K562 (cell line): Measurements from ENCODE around the gene MS4A6E. TPM values are rescaled to one million over a fixed set of nuclear protein-coding genes. Genes with fewer than 3 reads are reported as not detected.
"Not testable (repeated sequence)": the region's sequence is repeated elsewhere in the genome, so short reads cannot be mapped to it uniquely, and the experiment has no call there.

Experiments used
- ATAC-seq: fragments of 200-7000 bp; cut with Tn5 transposase; 3 replicates; pipeline ENCODE4 v1.9.1; 2020; ENCODE audit warnings: moderate library complexity
- BruUV-seq: library from RNA; stranded (reverse); fragments of 400-500 nt; replicated peaks from 2 replicates; lab custom pipeline; 2021; lab: Mats Ljungman, UMichigan
- CTCF ChIA-PET: fragments of 300-600 bp; formaldehyde crosslinking; extraction: SDS; loops from one replicate; lab custom pipeline; 2021; ENCODE audit warnings: low intra/inter-chr PET ratio; lab: Yijun Ruan, JAX
- POLR2A ChIA-PET: fragments of 300-600, 350-650 bp; sonication (Branson Sonifier 250); formaldehyde crosslinking; extraction: SDS; loops from one replicate; lab custom pipeline; 2021; ENCODE audit warnings: antibody characterized with exemption, inconsistent platforms; lab: Yijun Ruan, JAX
- DNase-seq, 4 experiments: peaks; one replicate each; pipeline versions ENCODE4 v3.0.0 to v3.0.0-alpha.2; 2011 to 2018; ENCODE audit warnings: low spot score in 3 of 4, mixed read lengths in 3 of 4; ENCODE audit errors: extremely low read depth in 1 of 4
- FAIRE-seq: peaks from 2 replicates; lab custom pipeline; 2011; peaks lifted over from hg19 to GRCh38; lab: Jason Lieb, UNC
- H2AFZ ChIP-seq: 2 replicates; pipeline ENCODE4 v1.6.0; 2011; ENCODE audit warnings: low read depth, low read length, control low read depth, inconsistent platforms
- H3K27ac ChIP-seq: fragments of 200-600 bp; 3 replicates; pipeline ENCODE4 v1.8.0; 2011; ENCODE audit warnings: low read depth, mild to moderate bottlenecking, control low read depth, inconsistent platforms, low read length, moderate library complexity, mixed read lengths; ENCODE audit errors: extremely low read depth
- H3K27me3 ChIP-seq, 2 experiments: fragments of 300-600 bp in 1 of 2; 2 replicates in 1 of 2; 3 replicates in 1 of 2; pipeline versions ENCODE4 v1.6.0 to v1.8.0; 2011; ENCODE audit warnings: inconsistent platforms in 2 of 2, low read length in 2 of 2, mild to moderate bottlenecking in 1 of 2, mixed read lengths in 1 of 2, moderate library complexity in 1 of 2; ENCODE audit not compliant: control insufficient read depth in 2 of 2, insufficient read depth in 2 of 2
- H3K36me3 ChIP-seq: fragments of 300-600 bp; 3 replicates; pipeline ENCODE4 v1.8.0; 2011; ENCODE audit warnings: mild to moderate bottlenecking, low read length, inconsistent platforms; ENCODE audit not compliant: control insufficient read depth, insufficient read depth
- H3K4me1 ChIP-seq, 2 experiments: fragments of 200-600 bp in 1 of 2; replicated peaks in 1 of 2; 2 replicates in 1 of 2; 3 replicates in 1 of 2; pipeline versions ENCODE4 v1.5.1 to v1.8.0; 2011; ENCODE audit warnings: inconsistent platforms in 2 of 2, low read length in 2 of 2, mild to moderate bottlenecking in 1 of 2, mixed read lengths in 1 of 2, moderate library complexity in 1 of 2; ENCODE audit not compliant: control insufficient read depth in 2 of 2, insufficient read depth in 2 of 2
- H3K4me2 ChIP-seq: 2 replicates; pipeline ENCODE4 v1.6.1; 2011; ENCODE audit warnings: low read length, control low read depth, inconsistent platforms, mixed read lengths; ENCODE audit not compliant: insufficient read depth
- H3K4me3 ChIP-seq: fragments of 200-600 bp; sonication (generic), shearing (Covaris generic); 2 replicates; pipeline ENCODE4 v1.5.1; 2016; ENCODE audit warnings: control low read depth, inconsistent platforms
- H3K79me2 ChIP-seq: fragments of 200-600 bp; 3 replicates; pipeline ENCODE4 v1.8.0; 2011; ENCODE audit warnings: low read length, inconsistent platforms; ENCODE audit not compliant: control insufficient read depth, insufficient read depth
- H3K9ac ChIP-seq, 2 experiments: 2 replicates each; pipeline versions ENCODE4 v1.6.0 to v1.6.1; 2011; ENCODE audit warnings: low read depth in 2 of 2, low read length in 2 of 2, control low read depth in 1 of 2, inconsistent platforms in 1 of 2, mild to moderate bottlenecking in 1 of 2, mixed read lengths in 1 of 2; ENCODE audit not compliant: insufficient read depth in 1 of 2
- H3K9me1 ChIP-seq: one replicate; pipeline ENCODE4 v1.6.0; 2011; ENCODE audit warnings: inconsistent platforms, mild to moderate bottlenecking, low read length, moderate library complexity; ENCODE audit not compliant: control insufficient read depth, insufficient read depth
- H3K9me3 ChIP-seq: replicated peaks from 2 replicates; pipeline ENCODE4 v1.5.1; 2011; ENCODE audit warnings: low read depth, low read length, inconsistent platforms; ENCODE audit not compliant: control insufficient read depth, insufficient read depth
- H4K20me1 ChIP-seq: replicated peaks from 2 replicates; pipeline ENCODE4 v1.6.1; 2011; ENCODE audit warnings: low read length, inconsistent platforms, mixed read lengths; ENCODE audit not compliant: control insufficient read depth, insufficient read depth
- BCL6 ChIP-seq: fragments of 250-450 bp; sonication (Bioruptor Pico); IDR thresholded peaks from 2 replicates; pipeline ENCODE4 v1.4.0; 2020
- ETV6 ChIP-seq, 3 experiments: fragments of 150-350 bp in 1 of 3; sonication (generic) in 1 of 3; formaldehyde crosslinking in 1 of 3; IDR thresholded peaks; 2 replicates each; pipeline versions ENCODE4 v1.6.1 to v1.8.0; 2014 to 2022; ENCODE audit warnings: borderline replicate concordance in 2 of 3, low read depth in 2 of 3, antibody characterized with exemption in 1 of 3, low read length in 1 of 3, mild to moderate bottlenecking in 1 of 3, missing genetic modification reagents in 1 of 3
- HDAC8 ChIP-seq: fragments of 450-650 bp; IDR thresholded peaks from 2 replicates; pipeline ENCODE4 v1.6.1; 2016; ENCODE audit warnings: mild to moderate bottlenecking, missing genetic modification characterization, moderate library complexity, missing compliant biosample characterization
- KAT8 ChIP-seq: fragments of 450-650 bp; IDR thresholded peaks from 2 replicates; pipeline ENCODE4 v1.6.1; 2016; ENCODE audit warnings: low read depth, mild to moderate bottlenecking
- NRF1 ChIP-seq, 2 experiments: fragments of 450-650 bp; IDR thresholded peaks in 1 of 2; conservative IDR thresholded peaks in 1 of 2; 2 replicates each; pipeline ENCODE4 v1.6.1; 2014; ENCODE audit warnings: mild to moderate bottlenecking in 2 of 2
- ZKSCAN3 ChIP-seq: fragments of 250-450 bp; sonication (Bioruptor Pico); IDR thresholded peaks from 2 replicates; pipeline ENCODE4 v1.4.0; 2020
- WGBS: fragments of 100-300 bp; shearing (Covaris generic); methylation state at CpG from one replicate; pipeline ENCODE4 v1.1.6; 2016; ENCODE audit warnings: low coverage, mixed read lengths; ENCODE audit not compliant: insufficient coverage; ENCODE audit errors: missing lambda C conversion rate; 5-methylcytosine and 5-hydroxymethylcytosine counted together
- in situ Hi-C: fragments of 300-500 bp; cut with MboI; formaldehyde crosslinking; loops from 4 replicates; pipeline ENCODE4 v1.15.0; 2018; ENCODE audit warnings: inconsistent platforms, mixed read lengths
- intact Hi-C: fragments of 100-400 bp; cut with micrococcal nuclease; formaldehyde crosslinking; loops from 2 replicates; pipeline ENCODE4 v1.14.2; 2022
- polyA plus RNA-seq, 8 experiments: library from polyadenylated mRNA; depleted of rRNA in 4 of 8; stranded (reverse) in 5 of 8; unstranded in 3 of 8; fragments of >200 nt; fragmentation: Nextera tagmentation in 2 of 8; fragmentation: Illumina TruSeq in 1 of 8; extraction: Ambion mirVana in 2 of 8; extraction: Trizol in 1 of 8; gene quantifications; 2 replicates each; pipeline versions ENCODE4 v1.2.1 to v1.2.3, GENCODE V29; 2011 to 2014; ENCODE audit warnings: inconsistent platforms in 1 of 8, missing spikeins in 1 of 8
- total RNA-seq, 7 experiments: library from RNA; depleted of rRNA in 6 of 7; stranded (reverse); fragments of >200 nt in 6 of 7; fragmentation: Illumina TruSeq in 2 of 7; extraction: Trizol in 2 of 7; gene quantifications; 2 replicates each; pipeline versions ENCODE4 v1.2.1 to v1.2.3, GENCODE V29; 2011 to 2021; ENCODE audit warnings: low replicate concordance in 1 of 7
- TF ChIP-seq, protein P1 (sequence below): fragments of 200-800 bp; sonication (Bioruptor generic); IDR thresholded peaks from 2 replicates; pipeline ENCODE4 v1.6.1; 2017; ENCODE audit warnings: missing genetic modification characterization, missing compliant biosample characterization
- TF ChIP-seq, protein P2 (sequence below), 2 experiments: IDR thresholded peaks; 2 replicates each; pipeline ENCODE4 v1.6.1; 2012; ENCODE audit warnings: improper control_type of control experiment in 2 of 2, low read depth in 2 of 2, low read length in 2 of 2, borderline replicate concordance in 1 of 2

Gene MS4A6E
- total and polyA plus RNA-seq, 9 of the 15 experiments (the other 6 are each of a cell fraction or from before 2014, with no cell fraction given) = 0.13 to 0.15 TPM; not detected in 7

DNA sequence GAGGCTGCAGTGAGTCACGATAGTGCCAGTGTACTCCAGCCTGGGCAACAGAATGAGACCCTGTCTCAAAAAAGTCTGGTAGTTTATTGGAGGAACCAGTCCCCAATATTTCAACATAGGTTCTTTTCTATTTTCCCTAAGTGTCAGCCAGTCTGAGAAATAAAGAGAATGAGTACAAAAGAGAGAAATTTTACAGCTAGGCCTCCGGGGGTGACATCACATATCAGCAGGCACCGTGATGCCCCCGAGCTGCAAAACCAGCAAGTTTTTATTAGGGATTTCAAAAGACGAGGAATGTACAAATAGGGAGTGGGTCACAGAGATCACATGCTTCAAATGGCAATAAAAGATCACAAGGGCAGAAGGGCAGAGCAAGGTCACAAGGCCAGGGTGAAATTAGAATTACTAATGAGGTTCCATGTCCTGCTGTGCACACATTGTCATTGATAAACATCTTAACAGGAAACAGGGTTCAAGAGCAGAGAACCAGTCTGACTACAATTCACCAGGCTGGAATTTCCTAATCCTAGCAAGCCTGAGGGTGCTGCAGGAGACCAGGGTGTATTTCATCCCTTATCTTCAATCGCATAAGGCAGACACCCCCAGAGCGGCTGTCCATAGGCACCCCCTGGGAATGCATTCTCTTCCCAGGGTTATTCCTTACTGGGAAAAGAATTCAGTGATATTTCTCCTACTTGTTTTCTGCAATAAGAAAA, 41.5 kb upstream of the MS4A6E start:
- H2AFZ ChIP-seq, CTCF ChIA-PET, H3K4me1 ChIP-seq, H3K79me2 ChIP-seq, H3K27me3 ChIP-seq, H4K20me1 ChIP-seq, POLR2A ChIA-PET, intact Hi-C loops, H3K36me3 ChIP-seq, H3K4me3 ChIP-seq, in situ Hi-C loops, H3K9ac ChIP-seq, DNase-seq, H3K4me2 ChIP-seq, H3K27ac ChIP-seq, H3K9me1 ChIP-seq, ATAC-seq, H3K9me3 ChIP-seq, FAIRE-seq, BruUV-seq: not testable (repeated sequence)
- 12% methylated on average over 7 of the region's 7 CpGs for WGBS

DNA sequence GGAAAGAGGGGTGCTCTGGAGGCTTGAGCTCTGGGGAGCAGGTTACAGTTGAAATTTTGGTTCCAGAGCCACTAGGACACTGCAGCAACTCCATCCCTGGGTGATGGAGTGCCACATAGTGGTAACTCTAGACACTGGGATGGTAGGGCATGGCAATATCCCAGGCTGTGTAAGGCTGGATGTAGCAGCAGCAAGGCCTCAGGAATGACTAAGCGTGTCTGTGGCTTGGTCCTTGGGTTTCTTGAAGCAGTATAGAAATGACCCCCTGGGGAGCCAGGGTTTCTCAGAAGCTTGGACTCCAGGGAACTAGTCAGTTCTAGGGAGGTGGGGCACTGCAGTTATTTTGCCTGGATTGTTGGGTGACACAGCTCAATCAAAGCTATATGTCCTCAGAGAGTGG, 38.5 kb upstream of the MS4A6E start:
- H3K4me1 ChIP-seq = no peaks in the 10 kb centered on the region
- no peak overlapping the region for H2AFZ ChIP-seq
- FAIRE-seq (no peak), DNase-seq (no peak), ATAC-seq (no peak; the same call in 2 of the 3 replicates)
- H4K20me1 ChIP-seq = no peaks in the 10 kb centered on the region
- 9% methylated on average over 1 of the region's 1 CpG for WGBS
- no peak overlapping the region for H3K27ac ChIP-seq
- no peaks in the 10 kb centered on the region for H3K79me2 ChIP-seq
- H3K9ac ChIP-seq = no peak overlapping the region
- H3K4me2 ChIP-seq = no peak overlapping the region
- no peaks in the 10 kb centered on the region for H3K36me3 ChIP-seq
- no peaks in the 10 kb centered on the region for H3K27me3 ChIP-seq
- H3K4me3 ChIP-seq = no peak overlapping the region
- POLR2A ChIA-PET = no interaction called here
- CTCF ChIA-PET = no interaction called here
- intact Hi-C loops = no loop called here
- H3K9me3 ChIP-seq = no peaks in the 10 kb centered on the region
- in situ Hi-C loops = no loop called here
- no peaks in the 10 kb centered on the region for H3K9me1 ChIP-seq
- BruUV-seq = no TSS peak
- TF ChIP-seq HDAC8 (tag) = no peak
- TF ChIP-seq, protein P1, sequence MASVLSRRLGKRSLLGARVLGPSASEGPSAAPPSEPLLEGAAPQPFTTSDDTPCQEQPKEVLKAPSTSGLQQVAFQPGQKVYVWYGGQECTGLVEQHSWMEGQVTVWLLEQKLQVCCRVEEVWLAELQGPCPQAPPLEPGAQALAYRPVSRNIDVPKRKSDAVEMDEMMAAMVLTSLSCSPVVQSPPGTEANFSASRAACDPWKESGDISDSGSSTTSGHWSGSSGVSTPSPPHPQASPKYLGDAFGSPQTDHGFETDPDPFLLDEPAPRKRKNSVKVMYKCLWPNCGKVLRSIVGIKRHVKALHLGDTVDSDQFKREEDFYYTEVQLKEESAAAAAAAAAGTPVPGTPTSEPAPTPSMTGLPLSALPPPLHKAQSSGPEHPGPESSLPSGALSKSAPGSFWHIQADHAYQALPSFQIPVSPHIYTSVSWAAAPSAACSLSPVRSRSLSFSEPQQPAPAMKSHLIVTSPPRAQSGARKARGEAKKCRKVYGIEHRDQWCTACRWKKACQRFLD (CRISPR knock-in tag) = no peak
- TF ChIP-seq KAT8 = no peak
- no peak for TF ChIP-seq ETV6 (IDR thresholded peaks at IDR 0.05; ENCODE audit: borderline replicate concordance in 1 of 2, low read depth in 2 of 2, low read length in 1 of 2)
- no peak for TF ChIP-seq ETV6 (CRISPR knock-in tag; IDR thresholded peaks at IDR 0.05; ENCODE audit: borderline replicate concordance)
- TF ChIP-seq BCL6 (CRISPR knock-in tag) = no peak
- no peak for TF ChIP-seq NRF1 (conservative IDR thresholded peaks at IDR 0.05 in 1 of 2, IDR thresholded peaks at IDR 0.05 in 1 of 2)
- no peak for TF ChIP-seq ZKSCAN3 (CRISPR knock-in tag)
- TF ChIP-seq, protein P2, sequence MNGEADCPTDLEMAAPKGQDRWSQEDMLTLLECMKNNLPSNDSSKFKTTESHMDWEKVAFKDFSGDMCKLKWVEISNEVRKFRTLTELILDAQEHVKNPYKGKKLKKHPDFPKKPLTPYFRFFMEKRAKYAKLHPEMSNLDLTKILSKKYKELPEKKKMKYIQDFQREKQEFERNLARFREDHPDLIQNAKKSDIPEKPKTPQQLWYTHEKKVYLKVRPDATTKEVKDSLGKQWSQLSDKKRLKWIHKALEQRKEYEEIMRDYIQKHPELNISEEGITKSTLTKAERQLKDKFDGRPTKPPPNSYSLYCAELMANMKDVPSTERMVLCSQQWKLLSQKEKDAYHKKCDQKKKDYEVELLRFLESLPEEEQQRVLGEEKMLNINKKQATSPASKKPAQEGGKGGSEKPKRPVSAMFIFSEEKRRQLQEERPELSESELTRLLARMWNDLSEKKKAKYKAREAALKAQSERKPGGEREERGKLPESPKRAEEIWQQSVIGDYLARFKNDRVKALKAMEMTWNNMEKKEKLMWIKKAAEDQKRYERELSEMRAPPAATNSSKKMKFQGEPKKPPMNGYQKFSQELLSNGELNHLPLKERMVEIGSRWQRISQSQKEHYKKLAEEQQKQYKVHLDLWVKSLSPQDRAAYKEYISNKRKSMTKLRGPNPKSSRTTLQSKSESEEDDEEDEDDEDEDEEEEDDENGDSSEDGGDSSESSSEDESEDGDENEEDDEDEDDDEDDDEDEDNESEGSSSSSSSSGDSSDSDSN (IDR thresholded peaks at IDR 0.05; ENCODE audit: borderline replicate concordance in 1 of 2, low read depth in 2 of 2, low read length in 2 of 2) = no peak
